NCI-H226 (cell line): ENCODE measurements around the gene KRTAP3-3.
"Not testable (repeated sequence)": the region's sequence is repeated elsewhere in the genome, so short reads cannot be mapped to it uniquely, and the experiment has no call there.

Experiments
- DNase-seq: peaks from one replicate; pipeline ENCODE4 v3.0.0-alpha.2; 2015

KRTAP3-3 gene

DNA sequence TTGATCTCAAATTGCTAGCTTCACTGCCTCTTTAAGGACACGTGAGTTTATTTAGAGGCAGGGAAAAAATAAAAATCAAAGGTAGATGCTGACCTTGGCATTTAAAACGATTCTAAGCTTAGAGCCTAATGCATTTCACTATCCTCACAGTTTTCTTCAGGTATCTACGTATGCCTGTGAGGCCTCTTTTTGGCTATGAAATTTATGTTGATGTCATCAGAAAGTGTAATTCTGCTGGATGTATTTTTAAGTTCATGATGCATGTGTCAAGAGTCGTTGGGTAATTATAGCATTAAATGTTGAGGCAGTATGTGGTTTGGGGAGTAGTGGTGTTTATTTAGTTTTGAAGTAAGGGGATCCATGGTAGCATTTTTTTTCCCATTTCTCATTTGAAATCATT lies 10.0 kb upstream of the KRTAP3-3 start:
- no peak for DNase-seq

DNA sequence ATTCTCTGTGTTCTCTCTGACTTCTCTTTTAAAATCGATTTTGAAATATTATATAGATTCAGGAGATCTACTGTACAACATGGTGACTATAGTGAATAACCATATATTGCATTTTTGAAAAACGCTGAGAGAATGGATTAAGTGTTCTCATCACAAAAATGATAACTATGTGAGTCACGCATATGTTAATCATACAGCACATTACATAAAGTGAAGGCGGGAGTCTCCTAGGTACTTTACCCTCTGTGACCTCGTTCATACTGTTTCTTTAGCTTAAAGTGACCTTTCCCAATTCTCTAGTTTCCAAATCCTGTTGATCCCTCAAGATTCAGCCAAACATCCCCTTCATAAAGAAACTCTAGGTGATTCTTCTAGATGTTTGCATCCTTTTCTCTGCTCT lies 8.8 kb upstream of the KRTAP3-3 start:
- peak; percentile 34 for DNase-seq

GRCh38 chr17:41001795-41002194 lies 7.8 kb upstream of the KRTAP3-3 start:
- DNase-seq, result no peak

- not testable (repeated sequence) for DNase-seq
Measured at GRCh38 chr17:40999563-40999962, 5.6 kb upstream of the KRTAP3-3 start, which contains the start of gene KRTAP3-2. Gene KRTAP3-2, minus strand, starts transcription at chr17:40999906. Its CDS starts 53 bp downstream, at chr17:40999853.

- DNase-seq, result no peak
Measured at GRCh38 chr17:40997361-40997760, 3.4 kb upstream of the KRTAP3-3 start.

DNA sequence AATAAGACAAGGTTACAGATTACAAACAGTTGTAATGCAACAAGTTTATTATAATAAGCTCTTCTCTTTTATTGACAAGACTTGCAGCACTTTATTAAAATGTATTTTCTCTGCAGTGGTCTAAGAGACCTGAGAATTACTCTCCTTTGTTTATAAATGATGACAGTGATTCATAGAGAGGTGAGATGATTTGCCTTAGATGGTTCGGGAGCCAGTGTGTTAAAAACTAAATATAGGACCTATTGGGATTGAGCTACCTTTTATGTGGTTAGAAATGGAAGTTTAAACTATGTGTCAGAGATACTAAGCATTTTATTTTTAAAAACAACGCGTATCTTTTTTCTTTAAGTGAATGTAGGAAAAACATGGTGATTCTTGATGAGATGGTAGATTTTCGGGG lies 2.9 kb upstream of the KRTAP3-3 start:
- DNase-seq, result no peak

- no peak for DNase-seq
Measured at GRCh38 chr17:40995116-40995515, 1.2 kb upstream of the KRTAP3-3 start.

GRCh38 chr17:40993084-40993483 lies 880 bp downstream of the KRTAP3-3 start:
- DNase-seq, result no peak

DNA sequence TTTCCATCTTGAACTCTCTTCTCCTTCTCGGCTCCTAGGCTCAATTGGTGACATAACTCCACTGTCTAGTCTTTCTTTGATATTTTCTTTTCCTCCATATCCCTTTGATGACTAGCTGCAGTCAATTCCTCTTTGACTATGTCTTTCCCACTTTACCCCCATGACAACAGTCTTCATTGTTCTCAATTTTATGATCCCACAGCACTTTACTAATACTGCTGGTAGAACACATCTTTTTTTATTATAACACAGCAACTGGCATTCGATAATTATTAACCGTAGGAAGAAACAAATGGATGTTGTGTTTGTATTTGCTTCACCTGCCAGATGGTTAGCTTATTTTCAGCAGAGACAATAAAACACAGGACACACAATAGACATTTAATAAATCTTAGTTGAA lies 1.3 kb downstream of the KRTAP3-3 start:
- DNase-seq, result no peak

DNA sequence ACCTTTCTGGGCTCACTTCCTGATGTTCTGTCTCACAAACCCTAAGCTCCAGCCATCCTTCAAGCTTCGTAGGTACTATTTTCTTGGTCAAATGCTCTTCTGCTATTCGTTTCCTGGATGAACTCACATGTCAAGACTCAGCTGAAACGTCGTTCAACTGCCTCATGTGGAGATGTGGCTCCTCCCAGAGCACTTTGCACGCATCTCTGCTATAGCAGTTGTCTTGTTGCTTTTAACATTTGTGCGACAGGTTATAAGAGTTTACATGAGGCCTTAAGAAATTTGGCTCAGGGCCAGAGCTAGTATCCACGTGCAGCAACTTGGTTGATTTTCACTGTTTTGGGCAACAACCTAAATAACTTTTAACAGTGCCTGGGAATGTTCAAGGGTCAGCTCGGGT lies 7.0 kb downstream of the KRTAP3-3 start:
- no peak for DNase-seq

GRCh38 chr17:40984226-40984625 lies 9.7 kb downstream of the KRTAP3-3 start, which contains the start of gene KRT40:
Gene KRT40, minus strand, starts transcription at chr17:40984326. Its CDS starts 53 bp downstream, at chr17:40984273.
- no peak for DNase-seq

GRCh38 chr17:40981115-40981514 lies 12.8 kb downstream of the KRTAP3-3 start:
- no peak for DNase-seq

DNA sequence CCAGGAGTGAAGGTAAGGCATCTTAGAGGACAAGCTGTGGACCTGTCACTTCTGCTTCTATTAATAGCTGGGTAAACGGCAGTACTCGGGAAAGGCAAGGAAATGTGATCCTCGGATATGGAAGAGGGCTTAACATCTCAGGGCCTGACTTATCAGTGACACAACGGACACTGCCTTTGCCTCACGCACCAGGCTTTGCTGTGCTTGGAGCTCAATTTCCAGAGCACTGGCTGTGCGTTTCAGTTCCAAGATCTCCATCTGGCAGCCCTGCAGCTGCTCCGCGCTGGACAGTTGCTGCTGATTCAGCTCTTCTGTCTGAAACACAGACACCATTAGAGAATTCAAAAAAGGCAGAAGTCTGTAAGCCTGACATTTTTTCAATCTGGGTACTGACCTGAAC lies 13.4 kb downstream of the KRTAP3-3 start:
- no peak for DNase-seq

- DNase-seq, result no peak
Measured at GRCh38 chr17:40980117-40980516, 13.8 kb downstream of the KRTAP3-3 start.

- no peak for DNase-seq
Measured at GRCh38 chr17:40978575-40979151, 15.3 kb downstream of the KRTAP3-3 start.

GRCh38 chr17:40975516-40975915 lies 18.4 kb downstream of the KRTAP3-3 start:
- no peak for DNase-seq

- no peak for DNase-seq
Measured at GRCh38 chr17:40974366-40974765, 19.6 kb downstream of the KRTAP3-3 start.

DNA sequence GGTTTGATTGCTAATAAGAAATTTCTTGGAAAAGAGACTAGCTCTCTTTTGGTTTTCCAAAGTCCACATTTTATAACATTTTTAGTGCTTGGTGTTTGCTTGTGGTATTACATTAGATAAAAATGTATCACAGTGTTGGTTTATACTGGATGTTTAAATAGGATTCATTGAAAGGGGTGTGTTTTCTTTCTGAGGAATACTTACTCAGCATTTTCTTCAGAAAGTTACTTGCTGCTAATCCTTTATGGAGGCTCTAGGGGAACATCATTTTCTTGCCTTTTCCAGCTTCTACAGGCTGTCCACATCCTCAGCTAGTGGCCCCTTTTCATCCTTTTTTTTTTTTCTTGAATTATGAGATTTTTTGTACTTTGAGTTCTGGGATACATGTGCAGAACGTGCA lies 26.4 kb downstream of the KRTAP3-3 start:
- DNase-seq, result no peak

GRCh38 chr17:40966848-40967247 lies 27.1 kb downstream of the KRTAP3-3 start, which contains the start of gene KRT39:
Gene KRT39, minus strand, starts transcription at chr17:40966948. Its CDS starts 92 bp downstream, at chr17:40966856.
- DNase-seq, result no peak

DNA sequence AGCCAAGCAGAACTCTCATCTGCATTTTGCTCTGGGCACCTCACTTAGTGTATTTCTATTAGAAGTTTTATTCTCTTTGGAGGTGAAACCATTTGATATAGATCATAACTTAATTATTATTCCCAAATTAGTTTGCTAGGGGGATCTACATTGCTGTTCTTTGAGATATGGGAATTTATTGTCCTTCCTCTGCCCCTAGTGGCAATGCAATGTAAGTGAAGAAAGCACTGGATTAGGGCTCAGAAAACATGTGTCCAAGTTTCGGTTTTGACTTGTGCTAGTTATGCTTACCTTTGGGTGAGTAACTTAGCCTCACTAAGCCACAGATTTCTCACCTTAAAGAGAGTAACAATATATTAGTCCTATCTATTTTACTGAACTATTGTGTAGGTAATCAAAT lies 30.1 kb downstream of the KRTAP3-3 start:
- DNase-seq, result no peak

GRCh38 chr17:40962059-40962561 lies 31.9 kb downstream of the KRTAP3-3 start:
- DNase-seq, result no peak

DNA sequence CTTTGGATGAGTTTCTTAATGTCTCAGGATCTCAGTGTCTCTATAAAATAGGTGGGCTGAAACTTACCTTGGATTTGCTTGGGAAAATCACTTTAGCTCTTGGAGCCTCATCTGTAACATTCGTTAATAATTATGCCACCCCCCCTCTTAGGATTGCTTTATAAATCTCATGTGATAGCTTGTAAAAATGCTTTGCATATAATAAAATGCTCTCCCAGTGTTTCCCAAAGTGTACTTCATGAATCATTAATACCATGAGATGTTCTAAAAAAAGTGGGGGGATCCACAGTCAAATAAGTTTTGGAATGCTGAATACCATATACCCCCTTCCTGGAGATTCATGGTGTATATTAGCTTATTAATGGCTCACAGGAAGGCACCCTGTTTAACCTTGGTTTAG lies 32.4 kb downstream of the KRTAP3-3 start:
- no peak for DNase-seq

DNA sequence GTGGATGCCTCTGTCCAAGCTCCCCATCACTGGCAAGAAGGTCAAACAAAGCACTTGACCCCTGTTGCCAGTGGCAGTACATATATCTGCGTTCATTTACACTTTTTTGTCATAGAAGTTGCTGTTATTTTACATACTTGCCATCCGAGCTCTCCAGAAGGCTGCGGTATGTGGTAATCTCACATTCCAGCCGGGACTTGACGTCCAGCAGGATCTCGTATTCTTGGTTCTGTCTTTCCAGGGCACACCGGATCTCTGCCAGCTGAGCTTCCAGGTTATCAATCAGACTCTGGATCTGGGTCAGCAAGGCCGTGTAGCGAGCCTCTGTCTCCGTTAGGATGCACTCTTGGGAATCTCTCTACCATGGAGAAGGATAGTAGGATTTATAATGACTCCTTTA lies 33.8 kb downstream of the KRTAP3-3 start:
- DNase-seq, result peak; percentile 50

DNA sequence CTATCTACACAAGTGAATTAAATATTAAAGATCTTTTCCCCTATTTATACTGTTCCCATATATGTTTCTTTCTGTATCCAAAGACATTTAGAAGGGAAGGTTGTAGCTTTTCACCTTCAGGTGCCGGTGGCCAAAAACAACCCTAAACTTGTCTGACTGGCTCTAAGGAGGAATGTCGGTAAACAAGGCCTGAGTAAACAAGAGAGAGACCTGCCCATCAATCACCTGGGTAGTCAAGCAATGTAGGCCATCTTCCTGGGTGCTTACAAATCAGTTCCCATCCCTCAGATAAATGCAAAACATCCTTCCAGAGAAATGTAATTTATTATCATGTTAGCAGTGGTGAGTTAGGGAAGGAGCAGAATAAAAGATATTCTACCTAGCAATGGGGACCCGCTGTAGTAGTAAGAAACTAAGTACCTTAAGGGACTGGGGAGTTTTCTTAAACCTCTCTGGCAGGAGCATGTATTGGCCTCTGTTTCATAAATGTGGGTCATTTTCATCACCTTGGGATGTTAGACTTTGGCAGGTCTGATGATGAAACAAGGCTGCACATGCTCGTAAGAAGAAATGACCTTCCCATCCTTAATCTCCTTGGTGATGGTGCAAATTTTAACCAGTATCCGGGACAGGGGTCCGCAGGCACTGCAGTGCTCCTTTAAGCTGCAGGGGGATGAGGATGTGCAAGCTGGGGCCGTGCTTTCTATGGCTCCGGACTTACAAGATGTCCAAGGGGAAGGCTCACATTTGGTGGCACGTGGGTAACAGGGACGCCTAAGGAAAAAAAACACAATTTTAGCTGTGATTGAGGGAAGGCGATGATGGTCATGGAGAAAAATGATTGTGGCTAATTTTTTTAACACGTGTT lies 35.6 kb downstream of the KRTAP3-3 start:
- no peak for DNase-seq
